MCF 10A (cell line): ENCODE results near the gene KCNIP1. TPM values are rescaled to one million over a fixed set of nuclear protein-coding genes. Genes with fewer than 3 reads are reported as not detected.

Source experiments
- BruUV-seq: library from RNA; stranded (reverse); fragments of 400-500 nt; replicated peaks from 2 replicates; lab custom pipeline; 2021; lab: Mats Ljungman, UMichigan
- CTCF ChIA-PET: fragments of 300-600 bp; sonication (Branson Sonifier 250); formaldehyde crosslinking; extraction: SDS; loops from one replicate; lab custom pipeline; 2021; ENCODE audit warnings: antibody characterized with exemption, inconsistent platforms; lab: Yijun Ruan, JAX
- POLR2A ChIA-PET: fragments of 300-600, 350-650 bp; sonication (Branson Sonifier 250); formaldehyde crosslinking; extraction: SDS; loops from one replicate; lab custom pipeline; 2020; ENCODE audit warnings: antibody characterized with exemption, inconsistent platforms; lab: Yijun Ruan, JAX
- DNase-seq: peaks from one replicate; pipeline ENCODE4 v3.0.0-alpha.2; 2018; ENCODE audit not compliant: unreplicated experiment
- H3K27ac Mint-ChIP-seq: one replicate; pipeline ENCODE4 v1.8.0; 2022; ENCODE audit warnings: mild to moderate bottlenecking, low read depth, mixed read lengths; ENCODE audit not compliant: unreplicated experiment
- H3K27me3 Mint-ChIP-seq: one replicate; pipeline ENCODE4 v1.8.0; 2022; ENCODE audit warnings: mixed read lengths; ENCODE audit not compliant: insufficient read depth, unreplicated experiment
- H3K36me3 Mint-ChIP-seq: one replicate; pipeline ENCODE4 v1.8.0; 2022; ENCODE audit warnings: mild to moderate bottlenecking, moderate library complexity, mixed read lengths; ENCODE audit not compliant: insufficient read depth, unreplicated experiment
- H3K4me1 Mint-ChIP-seq: one replicate; pipeline ENCODE4 v1.8.0; 2022; ENCODE audit warnings: mixed read lengths; ENCODE audit not compliant: insufficient read depth, unreplicated experiment
- H3K4me3 Mint-ChIP-seq: one replicate; pipeline ENCODE4 v1.8.0; 2022; ENCODE audit warnings: mild to moderate bottlenecking, moderate library complexity, mixed read lengths; ENCODE audit not compliant: unreplicated experiment
- H3K9me3 Mint-ChIP-seq: one replicate; pipeline ENCODE4 v1.8.0; 2022; ENCODE audit warnings: mixed read lengths; ENCODE audit not compliant: unreplicated experiment
- intact Hi-C: fragments of 100-400 bp; cut with micrococcal nuclease; formaldehyde crosslinking; loops from 2 replicates; pipeline ENCODE4 v1.14.1; 2022
- total RNA-seq: library from RNA; stranded (reverse); gene quantifications from 2 replicates; pipeline ENCODE4 v1.2.3, GENCODE V29; 2022
- TF ChIP-seq, protein P1 (sequence below): fragments of 200-600 bp; IDR thresholded peaks from one replicate; pipeline ENCODE4 v1.8.0; 2022; ENCODE audit warnings: antibody characterized with exemption, mild to moderate bottlenecking; ENCODE audit not compliant: unreplicated experiment

The KCNIP1 gene
- total RNA-seq, 1 experiment from 2014 or later, result not detected

DNA sequence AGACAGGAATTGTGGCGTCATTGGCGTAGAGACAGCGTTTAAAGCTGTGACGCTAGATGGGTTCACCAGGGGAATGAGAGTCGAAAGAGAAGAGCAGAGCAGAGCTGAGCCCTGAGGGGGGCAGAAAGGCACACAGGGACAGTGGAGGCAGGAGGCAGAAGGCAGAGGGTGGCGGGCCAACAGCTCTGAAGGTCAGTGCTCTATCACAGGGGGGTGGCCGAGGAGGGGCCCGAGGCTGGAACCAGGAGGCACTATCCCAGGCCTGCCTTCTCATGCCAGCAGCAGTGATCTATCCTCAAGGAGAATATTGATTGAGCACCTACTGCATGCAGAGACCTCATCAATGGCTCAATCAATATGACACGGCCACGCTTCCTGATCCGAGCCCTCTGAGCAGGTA, 132.4 kb downstream of the KCNIP1 start:
- no peak overlapping the region for H3K4me3 Mint-ChIP-seq
- ChIA-PET CTCF (interaction anchor here (0.5 to 10.4 kb wide), 15 partner anchors 9 to 772 kb away, joined by 3 to 233 read pairs (median 4); no protein-coding TSS in a partner anchor), POLR2A (interaction anchor here (0.6 to 1.5 kb wide), 2 partner anchors 120 to 153 kb away, joined by 4 read pairs; no protein-coding TSS in a partner anchor)
- no peak for DNase-seq
- no TSS peak for BruUV-seq
- TF ChIP-seq, protein P1, sequence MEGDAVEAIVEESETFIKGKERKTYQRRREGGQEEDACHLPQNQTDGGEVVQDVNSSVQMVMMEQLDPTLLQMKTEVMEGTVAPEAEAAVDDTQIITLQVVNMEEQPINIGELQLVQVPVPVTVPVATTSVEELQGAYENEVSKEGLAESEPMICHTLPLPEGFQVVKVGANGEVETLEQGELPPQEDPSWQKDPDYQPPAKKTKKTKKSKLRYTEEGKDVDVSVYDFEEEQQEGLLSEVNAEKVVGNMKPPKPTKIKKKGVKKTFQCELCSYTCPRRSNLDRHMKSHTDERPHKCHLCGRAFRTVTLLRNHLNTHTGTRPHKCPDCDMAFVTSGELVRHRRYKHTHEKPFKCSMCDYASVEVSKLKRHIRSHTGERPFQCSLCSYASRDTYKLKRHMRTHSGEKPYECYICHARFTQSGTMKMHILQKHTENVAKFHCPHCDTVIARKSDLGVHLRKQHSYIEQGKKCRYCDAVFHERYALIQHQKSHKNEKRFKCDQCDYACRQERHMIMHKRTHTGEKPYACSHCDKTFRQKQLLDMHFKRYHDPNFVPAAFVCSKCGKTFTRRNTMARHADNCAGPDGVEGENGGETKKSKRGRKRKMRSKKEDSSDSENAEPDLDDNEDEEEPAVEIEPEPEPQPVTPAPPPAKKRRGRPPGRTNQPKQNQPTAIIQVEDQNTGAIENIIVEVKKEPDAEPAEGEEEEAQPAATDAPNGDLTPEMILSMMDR, result no peak
- no peaks in the 10 kb centered on the region for H3K9me3 Mint-ChIP-seq
- intact Hi-C loops, result no loop called here
- H3K27ac Mint-ChIP-seq, result no peak overlapping the region
- no peaks in the 10 kb centered on the region for H3K36me3 Mint-ChIP-seq
- H3K27me3 Mint-ChIP-seq, result no peaks in the 10 kb centered on the region
- H3K4me1 Mint-ChIP-seq, result peaks cover 20% of the 10 kb centered on the region

- Mint-ChIP-seq H3K27me3 (no peaks in the 10 kb centered on the region), H3K27ac (no peak overlapping the region), H3K4me3 (no peak overlapping the region), H3K36me3 (no peaks in the 10 kb centered on the region), H3K4me1 (peaks cover 20% of the 10 kb centered on the region), H3K9me3 (no peaks in the 10 kb centered on the region)
- no peak for DNase-seq
- TF ChIP-seq, protein P1, result no peak
- no TSS peak for BruUV-seq
- ChIA-PET POLR2A (no interaction called here), CTCF (interaction anchor here (0.5 to 10.4 kb wide), 12 partner anchors 12 to 772 kb away, joined by 3 to 233 read pairs (median 4); no protein-coding TSS in a partner anchor)
- intact Hi-C loops, result no loop called here
Measured at GRCh38 chr5:170636801-170637477, 133.1 kb downstream of the KCNIP1 start.

- intact Hi-C loops, result loop anchor here (1.0 kb wide), 4 partner anchors 106 to 704 kb away; no protein-coding TSS in a partner anchor
- Mint-ChIP-seq H3K4me3 (no peak overlapping the region), H3K4me1 (peaks cover 20% of the 10 kb centered on the region), H3K27me3 (no peaks in the 10 kb centered on the region), H3K9me3 (no peaks in the 10 kb centered on the region), H3K36me3 (no peaks in the 10 kb centered on the region), H3K27ac (no peak overlapping the region)
- ChIA-PET POLR2A (interaction anchor here (0.7 to 1.1 kb wide), 3 partner anchors 151 to 155 kb away, joined by 3 read pairs; no protein-coding TSS in a partner anchor), CTCF (interaction anchor here (0.5 to 10.4 kb wide), 62 partner anchors 9 to 1104 kb away, joined by 3 to 233 read pairs (median 4); partner anchors contain the start of gene GABRP)
- BruUV-seq, result no TSS peak
- TF ChIP-seq, protein P1, result no peak
- no peak for DNase-seq
Measured at GRCh38 chr5:170638051-170638450, 134.2 kb downstream of the KCNIP1 start.

DNA sequence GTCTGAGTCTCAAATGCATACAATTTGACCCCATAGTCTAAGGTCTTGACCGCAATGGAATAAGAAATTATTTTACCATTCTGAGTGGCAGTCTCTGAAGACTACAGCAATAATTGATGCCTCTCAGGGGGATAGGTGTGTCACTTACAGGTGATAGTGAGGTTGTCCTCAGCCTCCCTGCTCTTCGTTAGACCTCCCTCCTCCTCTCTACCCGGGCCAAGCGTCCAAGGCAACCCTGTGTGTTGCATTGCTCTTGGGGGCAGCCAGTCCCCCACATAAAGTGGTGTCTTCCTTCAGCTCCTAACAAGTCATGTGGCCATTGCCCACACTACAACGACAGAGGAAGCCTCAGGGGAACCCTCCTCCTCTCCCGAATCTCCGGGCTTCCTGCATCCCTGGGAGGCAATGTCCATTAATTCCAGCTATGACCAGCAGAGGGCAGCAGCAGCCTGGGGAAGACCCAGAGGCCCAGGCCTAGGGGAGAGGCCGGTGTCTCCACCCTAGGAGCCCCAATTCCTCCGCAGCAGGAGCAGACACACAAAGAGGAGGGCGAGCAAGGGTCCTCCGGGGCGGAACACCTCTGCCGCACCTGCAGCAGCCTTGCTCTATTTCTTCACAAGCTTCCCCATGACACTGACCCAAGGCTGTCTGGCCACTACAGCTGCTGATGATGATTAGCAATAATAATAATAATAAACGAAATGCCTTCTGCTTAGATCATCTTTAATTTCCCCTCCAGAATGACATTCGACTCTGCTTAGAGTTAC, 134.8 kb downstream of the KCNIP1 start:
- Mint-ChIP-seq H3K4me3 (no peak overlapping the region), H3K27me3 (no peaks in the 10 kb centered on the region), H3K4me1 (peaks cover 19% of the 10 kb centered on the region), H3K9me3 (no peaks in the 10 kb centered on the region), H3K27ac (no peak overlapping the region), H3K36me3 (no peaks in the 10 kb centered on the region)
- ChIA-PET POLR2A (interaction anchor here (0.6 to 1.1 kb wide), 4 partner anchors 150 to 767 kb away, joined by 3 read pairs; no protein-coding TSS in a partner anchor), CTCF (interaction anchor here (0.5 to 10.4 kb wide), 76 partner anchors 8 to 1104 kb away, joined by 3 to 233 read pairs (median 4); partner anchors contain the start of gene GABRP)
- TF ChIP-seq, protein P1, result peak; percentile 98
- peak; percentile 84 for DNase-seq
- no TSS peak for BruUV-seq
- intact Hi-C loops, result loop anchor here (1.0 kb wide), 4 partner anchors 106 to 704 kb away; no protein-coding TSS in a partner anchor
